Limb (tissue), 2 donors: Measurements from ENCODE around the gene GAPVD1.
A peak's percentile ranks its signal among the peaks of the same experiment; 100 is the strongest.
"Not testable (repeated sequence)": the region's sequence is repeated elsewhere in the genome, so short reads cannot be mapped to it uniquely, and the experiment has no call there.

ENCODE experiments used
- DNase-seq, 2 donors: peaks; one replicate each; pipeline ENCODE4 v3.0.0-alpha.2; 2016; ENCODE audit errors: extremely low spot score in 2 of 2

GAPVD1 gene

DNA sequence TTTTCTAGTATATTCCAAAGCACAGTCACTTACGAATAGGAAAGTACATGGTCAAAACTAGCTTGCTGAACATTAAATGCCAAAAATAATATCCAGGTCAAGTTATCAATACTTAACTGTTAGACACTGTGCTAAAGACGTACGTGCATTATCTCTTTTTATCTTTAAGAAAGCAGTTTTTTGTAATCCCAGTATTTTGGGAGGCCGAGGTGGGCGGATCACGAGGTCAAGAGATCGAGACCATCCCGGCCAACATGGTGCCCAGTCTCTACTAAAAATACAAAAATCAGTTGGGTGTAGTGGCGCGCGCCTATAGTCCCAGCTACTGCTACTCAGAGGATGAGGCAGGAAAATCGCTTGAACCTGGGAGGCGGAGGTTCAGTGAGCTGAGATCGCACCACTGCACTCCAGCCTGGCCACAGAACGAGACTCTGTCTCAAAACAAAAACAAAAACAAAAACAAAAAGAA lies 17.8 kb upstream of the GAPVD1 start:
- DNase-seq, result no peak

DNA sequence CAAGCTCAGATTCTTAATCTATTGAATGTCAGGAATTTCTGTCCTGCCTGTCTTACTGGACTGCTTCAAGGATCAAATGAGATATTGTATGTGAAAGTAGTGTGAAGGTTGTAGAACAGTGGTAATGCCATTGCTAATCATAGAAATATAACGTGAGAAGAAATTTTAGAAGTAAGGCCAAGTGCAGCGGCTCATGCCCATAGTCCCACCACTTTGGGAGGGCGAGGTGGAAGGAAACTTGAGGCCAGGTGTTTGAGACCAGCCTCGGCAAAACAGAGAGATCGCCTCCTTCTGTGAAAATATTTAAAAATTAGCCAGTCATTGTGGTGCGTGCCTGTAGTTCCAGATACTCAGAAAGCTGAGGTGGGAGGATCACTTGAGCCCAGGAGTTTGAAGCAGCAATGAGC lies 15.4 kb upstream of the GAPVD1 start:
- DNase-seq, result no peak

DNA sequence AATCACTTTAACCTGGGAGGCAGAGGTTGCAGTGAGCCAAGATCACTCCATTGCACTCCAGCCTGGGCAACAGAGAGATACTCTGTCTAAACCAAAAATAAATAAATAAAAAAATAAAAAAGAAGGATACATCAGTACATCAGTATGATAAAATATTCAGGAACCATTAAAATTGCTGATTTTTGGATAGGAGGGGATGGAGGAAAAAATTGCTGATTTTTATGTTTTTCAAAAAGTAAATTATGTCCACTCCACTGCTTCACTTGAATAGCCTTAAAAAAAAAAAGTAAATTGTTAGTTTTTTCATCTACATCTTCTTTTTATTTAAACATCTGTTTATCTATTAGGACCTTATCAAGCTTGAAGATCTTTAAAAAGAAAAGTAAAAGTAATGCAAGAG lies 7.4 kb upstream of the GAPVD1 start:
- DNase-seq, result no peak

DNA sequence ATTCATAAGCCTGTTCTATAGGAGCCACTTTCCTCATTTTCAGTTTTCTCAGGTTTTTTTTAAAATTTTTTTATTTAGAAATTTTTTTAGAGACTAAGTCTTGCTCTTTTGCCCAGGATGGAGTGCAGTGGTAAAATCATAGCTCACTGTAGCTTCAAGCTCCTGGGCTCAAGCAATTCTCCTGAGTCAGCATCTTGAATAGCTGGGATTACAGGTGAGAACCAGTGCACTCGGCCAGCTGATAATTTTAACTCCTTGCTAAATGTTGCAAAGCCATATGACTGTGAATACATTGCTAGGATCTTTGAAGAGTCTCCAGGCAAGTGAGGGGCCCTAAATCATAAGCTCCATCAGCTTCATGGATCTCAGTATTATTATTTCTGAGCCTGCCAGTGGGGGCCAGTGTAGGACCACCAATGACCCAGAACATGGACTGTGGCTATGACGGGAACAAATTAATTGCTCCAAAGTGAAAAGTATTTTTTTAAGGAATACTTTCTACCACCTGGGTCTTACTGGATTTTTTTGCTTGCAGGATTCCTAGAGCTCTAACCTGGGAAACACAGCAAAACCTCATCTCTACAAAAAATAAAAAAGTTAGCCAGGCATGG lies 5.7 kb upstream of the GAPVD1 start:
- peak in 1 of 2 donors; percentile 37 for DNase-seq

DNA sequence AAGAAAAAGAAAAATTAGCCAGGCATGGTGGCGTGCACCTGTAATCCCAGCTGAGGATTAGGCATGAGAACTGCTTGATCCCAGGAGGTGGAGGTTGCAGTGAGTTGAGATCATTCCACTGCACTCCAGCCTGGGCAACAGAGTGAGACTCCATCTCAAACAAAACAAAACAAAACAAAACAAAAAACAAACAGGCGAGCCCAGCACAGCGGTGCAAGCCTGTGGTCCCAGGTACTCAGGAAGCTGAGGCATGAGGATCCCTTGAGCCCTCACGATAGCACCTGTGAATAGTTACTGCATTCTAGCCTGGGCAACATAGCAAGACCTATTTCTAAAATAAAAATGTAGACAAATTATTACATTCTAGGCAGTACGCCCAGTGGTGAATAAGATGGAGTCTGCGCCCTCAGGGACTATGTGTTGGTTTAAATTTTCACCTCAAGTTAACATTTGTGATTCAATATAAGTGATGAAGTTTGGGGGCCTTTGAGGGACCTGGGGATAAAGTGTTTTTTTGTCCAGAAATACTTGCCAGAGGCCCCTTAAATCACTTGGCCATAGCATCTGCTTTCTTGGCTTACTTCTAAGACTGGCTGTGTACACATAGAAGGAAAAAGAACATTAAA lies 3.4 kb upstream of the GAPVD1 start:
- no peak for DNase-seq

DNA sequence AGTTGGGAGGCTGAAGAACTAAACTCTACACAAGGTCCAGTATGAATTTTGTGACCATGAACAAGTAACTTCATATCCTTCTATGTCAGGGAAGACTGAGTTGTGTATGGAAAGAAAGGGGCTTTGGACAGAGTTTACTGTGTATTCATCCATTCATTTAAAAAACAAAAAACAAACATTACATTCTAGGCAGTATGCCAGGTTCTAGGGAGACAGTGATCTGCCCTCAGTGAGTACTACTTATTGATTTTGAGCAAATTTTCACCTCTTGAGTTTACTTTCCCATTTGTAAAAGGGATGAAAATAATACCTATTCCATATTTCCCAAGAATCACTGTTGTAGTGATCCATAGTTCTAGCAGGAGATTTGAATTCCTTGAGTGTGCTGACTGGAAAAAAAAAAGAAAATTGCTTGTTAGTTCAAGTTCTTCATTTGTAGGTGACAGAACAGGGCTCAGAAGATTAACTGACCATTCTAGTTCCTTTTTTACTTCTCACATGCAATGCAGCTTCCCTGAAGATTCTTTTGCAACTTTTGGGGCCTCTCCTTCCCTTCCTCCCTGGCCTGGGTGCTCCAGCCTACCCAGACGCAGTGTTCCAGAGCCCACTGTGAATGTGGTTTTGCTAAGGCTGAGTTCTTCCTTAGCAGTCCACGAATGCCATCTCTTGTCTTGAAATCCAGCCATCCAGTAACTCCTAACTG lies 2.6 kb upstream of the GAPVD1 start:
- no peak for DNase-seq

DNA sequence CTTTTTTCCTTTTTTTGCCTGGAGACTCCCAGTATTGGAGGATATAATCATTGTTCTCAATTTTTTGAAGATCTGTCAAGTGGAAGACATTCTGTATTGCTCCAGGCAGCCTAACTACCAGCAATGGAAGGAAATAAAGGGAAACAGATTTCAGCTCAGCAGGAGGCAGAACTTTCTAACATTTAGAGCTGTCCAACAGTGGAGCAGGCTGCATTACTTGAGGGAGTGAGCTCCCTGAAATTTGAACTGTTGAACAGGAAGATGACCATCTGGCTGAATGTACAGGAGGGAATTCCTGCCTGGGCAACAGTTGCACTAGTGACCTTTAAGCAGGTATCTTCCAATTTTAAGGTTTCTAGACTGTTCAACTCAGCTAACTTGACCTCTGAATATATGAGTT lies 1.1 kb upstream of the GAPVD1 start:
- no peak for DNase-seq

DNA sequence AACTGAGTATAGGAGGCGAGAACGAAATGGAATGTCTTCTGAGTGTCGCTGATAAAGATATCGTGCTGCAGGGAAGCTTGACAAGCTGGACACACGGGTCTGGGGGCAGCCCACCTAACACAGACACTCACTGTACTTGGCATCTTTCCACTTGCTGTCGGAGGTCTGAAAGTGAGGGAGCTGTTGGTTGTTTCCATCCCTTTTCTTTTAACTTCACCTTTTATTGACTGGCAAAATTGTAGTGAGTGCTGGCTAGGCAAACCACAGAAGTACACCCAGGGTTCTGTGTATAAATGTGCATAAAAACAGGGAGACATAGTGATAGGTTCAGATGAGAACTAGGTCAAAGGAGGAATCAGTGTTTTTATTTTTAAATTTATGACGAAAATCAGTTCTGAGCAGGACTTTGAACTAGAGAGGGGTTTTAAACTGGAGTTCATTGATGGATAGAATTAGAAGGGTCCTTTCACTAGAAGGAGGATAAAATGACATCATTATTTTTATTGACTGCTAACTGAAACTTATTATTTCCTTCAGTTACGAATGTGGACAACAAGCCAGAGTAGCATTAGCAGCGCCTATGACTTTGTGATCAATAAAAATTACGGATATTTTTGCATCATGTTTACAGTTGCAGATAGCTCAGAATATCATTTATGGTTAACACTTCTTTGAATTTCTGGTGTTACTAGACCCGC lies 817 bp downstream of the GAPVD1 start:
- DNase-seq, result no peak

DNA sequence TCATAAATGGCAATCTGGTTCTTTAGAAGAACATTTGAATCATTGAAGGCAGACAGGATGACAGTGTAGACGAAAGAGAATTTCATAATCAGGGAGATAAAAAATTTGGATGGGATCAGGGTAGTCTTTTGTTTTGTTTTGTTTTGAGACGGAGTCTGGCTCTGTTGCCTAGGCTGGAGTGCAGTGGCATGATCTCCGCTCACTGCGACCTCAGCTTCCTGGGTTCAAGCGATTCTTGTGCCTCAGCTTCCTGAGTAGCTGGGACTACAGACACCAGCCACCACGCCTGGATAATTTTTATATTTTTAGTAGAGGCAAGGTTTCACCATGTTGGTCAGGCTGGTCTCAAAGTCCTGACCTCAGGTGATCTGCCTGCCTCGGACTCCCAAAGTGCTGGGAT lies 2.4 kb downstream of the GAPVD1 start:
- DNase-seq, result not testable (repeated sequence)

DNA sequence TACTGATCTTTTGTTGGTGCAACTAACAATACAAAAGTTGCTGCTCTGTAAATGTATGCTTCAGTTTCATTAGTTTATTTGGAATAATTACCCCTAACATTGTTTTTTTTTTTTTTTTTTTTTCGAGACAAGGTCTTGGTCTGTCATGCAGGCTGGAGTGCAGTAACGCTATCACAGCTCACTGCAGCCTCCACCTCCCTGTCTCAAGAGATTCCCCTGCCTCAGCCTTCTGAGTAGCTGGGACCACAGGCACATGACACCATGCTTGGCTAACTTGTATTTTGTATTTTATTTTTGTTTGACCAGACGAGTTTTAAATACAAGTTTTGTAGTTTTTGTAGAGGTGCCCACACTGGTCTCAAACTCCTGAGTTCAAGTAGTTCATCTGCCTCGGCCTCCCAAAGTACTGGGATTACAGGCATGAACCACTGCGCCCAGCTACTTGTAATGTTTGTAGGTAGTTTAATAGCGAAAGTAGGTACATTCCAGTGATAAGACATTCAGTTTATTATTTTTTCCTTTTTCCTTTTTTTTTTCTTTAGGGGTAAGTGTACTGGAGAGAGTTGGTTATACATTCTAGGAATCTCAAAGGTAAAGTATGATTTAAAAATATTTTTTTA lies 6.9 kb downstream of the GAPVD1 start:
- no peak for DNase-seq

DNA sequence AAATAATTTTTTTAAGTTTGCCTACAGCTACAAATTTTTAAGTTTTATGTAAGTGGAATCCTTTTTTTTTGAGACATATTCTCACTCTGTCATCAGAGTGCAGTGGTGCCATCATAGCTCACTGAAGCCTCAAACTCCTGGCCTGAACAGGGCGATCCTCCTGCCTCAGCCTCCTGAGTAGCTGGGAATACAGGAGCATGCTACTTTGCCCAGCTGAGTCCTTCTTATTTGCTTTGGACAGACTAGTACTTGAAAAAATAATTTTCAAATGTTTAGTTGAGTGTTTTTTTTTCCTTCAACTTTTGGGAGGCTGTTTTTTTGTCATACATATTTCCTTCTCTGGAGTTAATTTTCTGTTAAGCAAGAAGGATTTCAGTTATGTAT lies 7.4 kb downstream of the GAPVD1 start:
- DNase-seq, result no peak

DNA sequence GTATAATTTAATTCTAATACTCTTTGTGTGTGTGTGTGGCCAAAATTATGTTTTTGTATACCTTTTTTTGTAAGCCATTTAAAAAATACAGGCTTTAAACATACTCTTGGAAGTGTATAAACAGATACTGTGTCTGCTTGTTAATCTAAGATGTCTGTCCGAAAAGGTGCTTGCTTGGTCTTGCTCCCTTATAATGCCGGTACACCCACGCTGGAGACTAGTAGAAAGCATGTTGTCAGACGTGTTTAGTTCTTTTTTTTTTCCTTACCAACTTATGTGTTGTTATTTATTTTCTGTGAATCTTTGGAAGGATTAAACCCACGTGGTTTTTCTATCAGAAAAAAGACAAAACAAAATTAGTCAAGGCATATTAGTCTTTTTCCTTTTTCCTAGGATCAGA lies 9.5 kb downstream of the GAPVD1 start:
- DNase-seq, result no peak

DNA sequence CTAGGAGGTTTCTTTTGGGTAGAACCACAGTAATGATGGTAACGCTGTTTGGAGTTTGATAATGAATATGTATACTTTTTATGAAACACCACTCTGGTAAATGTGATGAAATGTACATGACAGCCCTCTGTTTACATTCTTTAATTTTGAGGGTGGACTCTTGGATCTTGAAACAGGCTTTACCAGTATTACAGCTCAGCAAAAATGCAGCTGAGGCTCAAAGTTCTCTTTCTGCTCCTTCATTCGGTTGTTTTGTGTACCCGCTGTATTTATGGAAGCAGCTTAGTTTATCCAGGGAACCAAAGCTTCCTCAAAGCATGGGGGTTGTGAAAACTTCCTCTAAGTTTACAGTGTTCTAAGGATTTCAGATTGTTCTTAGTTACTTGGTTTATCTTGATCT lies 11.1 kb downstream of the GAPVD1 start:
- DNase-seq, result no peak

DNA sequence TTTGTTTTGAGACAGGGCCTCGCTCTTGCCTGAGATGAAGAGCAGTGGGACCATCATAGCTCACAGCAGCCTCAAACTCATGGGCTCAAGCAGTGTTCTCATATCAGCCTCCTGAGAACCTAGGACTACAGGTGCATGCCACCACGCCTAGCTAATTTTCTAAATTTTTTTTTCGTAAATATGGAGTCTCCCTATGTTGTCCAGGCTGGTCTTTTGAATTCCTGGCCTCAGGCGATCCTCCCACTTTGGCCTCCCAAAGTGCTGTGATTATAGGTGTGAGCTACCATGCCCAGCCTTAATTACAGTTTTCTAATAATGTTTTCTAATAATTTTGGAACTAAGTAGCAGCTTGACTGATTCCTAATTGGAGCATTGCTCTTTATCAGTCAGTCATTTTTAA lies 15.1 kb downstream of the GAPVD1 start:
- no peak for DNase-seq

DNA sequence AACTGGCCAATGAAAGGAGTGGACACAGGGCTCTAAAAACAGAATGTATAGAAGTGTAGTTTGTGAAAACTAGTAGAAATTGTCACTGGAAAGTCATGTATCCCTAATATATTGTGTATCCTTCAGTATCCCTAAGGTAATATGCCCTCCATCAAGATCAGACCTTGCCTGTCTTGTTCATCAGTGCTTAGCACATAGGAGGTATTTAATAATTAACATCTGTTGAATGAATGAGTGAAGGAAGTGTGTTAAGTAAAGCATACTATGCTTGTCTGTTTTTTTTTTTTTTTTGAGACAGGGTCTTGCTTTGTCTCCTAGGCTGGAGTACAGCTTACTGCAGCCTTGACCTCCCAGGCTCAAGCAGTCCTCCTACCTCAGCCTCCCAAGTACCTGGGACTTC lies 15.8 kb downstream of the GAPVD1 start:
- DNase-seq, result no peak

DNA sequence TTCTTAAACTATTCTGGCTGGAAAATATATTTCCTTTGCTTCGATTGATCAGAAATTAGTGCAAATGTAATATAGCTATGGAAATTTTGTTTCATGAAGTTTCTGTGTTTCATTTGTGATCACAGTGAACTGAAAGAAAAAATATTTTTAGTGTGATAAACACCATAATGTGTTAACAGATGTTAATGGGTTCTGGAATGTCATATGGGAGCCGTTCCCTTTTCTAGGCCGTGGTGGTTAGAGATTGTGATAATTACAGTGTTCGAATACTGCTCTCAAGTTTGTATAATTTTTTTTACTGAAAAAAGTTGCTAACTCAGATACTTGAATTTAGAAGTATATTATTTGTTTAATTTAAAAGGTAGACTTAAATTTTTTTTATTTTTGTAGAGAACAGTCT lies 19.3 kb downstream of the GAPVD1 start:
- DNase-seq, result no peak

DNA sequence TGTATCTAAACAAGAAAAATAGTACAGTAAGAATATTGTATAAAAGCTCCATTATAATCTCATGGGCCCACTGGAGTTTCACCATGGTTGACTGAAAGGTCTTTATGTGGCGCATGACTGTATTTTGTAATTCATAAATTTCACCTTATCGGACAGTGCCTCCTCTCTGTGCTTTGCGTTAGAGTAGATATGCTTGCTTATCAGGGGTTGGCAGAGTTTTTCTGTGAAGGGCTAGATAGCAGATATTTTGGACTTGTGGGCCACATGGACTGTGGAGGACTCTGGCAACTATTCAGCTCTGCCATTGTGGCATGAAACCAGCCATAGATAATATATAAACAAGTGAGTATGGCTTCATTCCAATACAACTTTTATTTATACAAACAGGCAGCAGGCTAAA lies 23.2 kb downstream of the GAPVD1 start:
- no peak for DNase-seq

DNA sequence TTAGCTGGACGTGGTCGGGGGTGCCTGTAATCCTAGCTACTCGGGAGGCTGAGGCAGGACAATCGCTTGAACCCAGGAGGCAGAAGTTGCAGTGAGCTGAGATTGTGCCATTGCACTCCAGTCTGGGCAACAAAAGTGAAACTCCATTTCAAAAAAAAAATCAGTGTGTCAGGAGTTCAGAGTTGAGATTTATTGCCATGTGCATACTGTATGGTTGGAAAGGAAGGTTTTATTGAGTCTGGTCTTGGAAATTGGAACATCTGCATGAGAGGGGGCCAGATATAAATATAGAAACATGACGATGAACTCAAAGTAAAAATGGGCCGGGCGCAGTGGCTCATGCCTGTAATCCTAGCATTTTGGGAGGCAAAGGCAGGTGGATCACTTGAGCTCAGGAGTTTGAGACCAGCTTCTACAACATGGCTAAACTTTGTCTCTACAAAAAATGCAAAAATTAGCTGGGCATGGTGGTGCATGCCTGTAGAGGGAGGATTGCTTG lies 25.4 kb downstream of the GAPVD1 start:
- not testable (repeated sequence) for DNase-seq

DNA sequence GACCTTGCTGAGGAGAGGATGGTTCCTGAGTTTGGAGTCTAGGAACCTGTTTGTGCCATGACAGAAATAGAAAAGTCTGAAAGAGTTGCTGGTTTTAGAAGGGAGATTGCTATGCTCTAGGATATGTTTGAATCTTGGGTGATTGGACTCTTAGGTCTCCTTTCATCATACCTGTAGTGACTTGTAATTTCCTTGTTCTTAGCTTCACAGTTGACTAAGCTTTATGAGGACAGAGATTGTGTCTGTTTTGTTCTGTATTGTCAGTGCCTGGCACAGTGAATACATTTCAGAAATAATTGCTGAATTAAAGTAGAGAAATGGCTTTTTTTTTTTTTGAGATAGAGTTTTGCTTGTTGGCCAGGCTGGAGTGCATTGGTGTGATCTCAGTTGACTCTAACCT lies 31.5 kb downstream of the GAPVD1 start:
- no peak for DNase-seq

DNA sequence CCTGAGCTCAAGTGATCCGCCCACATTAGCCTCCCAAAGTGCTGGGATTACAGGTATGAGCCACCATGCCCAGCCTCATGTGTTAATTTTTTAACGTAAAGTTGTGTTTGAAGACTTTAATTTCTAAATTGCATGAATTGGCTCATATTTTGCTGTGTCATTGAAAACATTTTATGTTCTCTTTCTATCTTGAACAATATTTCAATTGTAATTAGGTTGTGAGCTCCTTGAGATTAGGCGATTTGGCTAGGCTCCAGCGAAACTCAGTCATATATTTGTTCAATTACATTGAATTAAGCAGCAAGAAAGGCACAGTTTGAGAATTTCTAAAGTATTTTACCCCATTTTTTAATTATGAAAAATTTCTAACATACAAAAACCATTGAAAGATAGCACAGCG lies 34.0 kb downstream of the GAPVD1 start:
- DNase-seq, result no peak

DNA sequence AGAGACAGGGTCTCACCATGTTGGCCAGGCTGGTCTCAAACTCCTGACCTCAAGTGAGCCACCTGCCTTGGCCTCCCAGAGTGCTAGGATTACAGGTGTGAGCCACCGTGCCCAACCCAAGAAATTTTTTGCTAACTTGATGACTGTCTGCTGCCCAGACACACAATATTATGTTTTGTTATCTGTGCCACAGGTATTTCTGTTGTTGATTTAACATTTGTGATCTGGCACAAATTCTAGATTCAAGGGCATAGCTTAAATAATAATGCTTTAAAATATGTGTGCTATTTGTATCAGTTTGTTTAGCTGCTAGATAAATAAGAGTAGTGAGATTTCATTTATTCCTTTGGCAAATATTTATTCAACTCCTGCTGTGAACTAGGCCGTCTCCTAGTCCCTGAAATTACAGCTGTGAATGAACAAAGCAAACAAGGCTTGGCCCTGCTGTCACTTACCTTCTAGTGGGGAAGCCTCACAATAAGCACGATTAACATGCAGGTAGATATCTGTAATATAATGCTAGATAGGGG lies 35.3 kb downstream of the GAPVD1 start:
- no peak for DNase-seq

DNA sequence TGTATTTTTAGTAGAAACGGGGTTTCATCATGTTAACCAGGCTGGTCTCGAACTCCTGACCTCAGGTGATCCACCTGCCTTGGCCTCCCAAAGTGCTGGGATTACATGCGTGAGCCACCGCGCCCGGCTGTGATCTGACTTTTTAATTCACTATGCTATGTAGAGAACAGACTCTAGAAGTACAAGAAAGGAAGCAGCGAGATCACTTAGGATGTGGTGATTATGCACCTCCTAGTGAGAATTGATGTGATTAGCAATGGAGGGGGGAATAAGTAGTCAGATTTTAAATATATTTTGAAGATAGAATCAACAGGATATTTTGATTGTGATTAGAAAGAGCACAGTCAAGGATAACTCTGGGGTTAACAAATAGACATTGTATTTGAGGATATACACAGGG lies 36.3 kb downstream of the GAPVD1 start:
- DNase-seq, result no peak
